GM06990 (cell line): Measurements from ENCODE around the gene SLC25A36.

ENCODE experiments used
- DNase-seq: peaks from one replicate; pipeline ENCODE4 v3.0.0-alpha.2; 2011; ENCODE audit not compliant: insufficient read length; ENCODE audit errors: extremely low read depth
- H3K27me3 ChIP-seq: replicated peaks from 2 replicates; pipeline ENCODE4 v1.6.0; 2011; ENCODE audit warnings: low read length; ENCODE audit not compliant: control insufficient read depth, insufficient read depth
- H3K36me3 ChIP-seq: 2 replicates; pipeline ENCODE4 v1.5.1; 2011; ENCODE audit warnings: low read length; ENCODE audit not compliant: control insufficient read depth, insufficient read depth
- H3K4me3 ChIP-seq: replicated peaks from 2 replicates; pipeline ENCODE4 v1.5.1; 2011; ENCODE audit warnings: low read depth, mild to moderate bottlenecking, control low read depth, low read length
- CTCF ChIP-seq: IDR thresholded peaks from 2 replicates; pipeline ENCODE4 v1.5.1; 2011; ENCODE audit warnings: low read length, control low read depth, mild to moderate bottlenecking, inconsistent platforms; ENCODE audit not compliant: insufficient read depth, poor library complexity, severe bottlenecking

The SLC25A36 gene

DNA sequence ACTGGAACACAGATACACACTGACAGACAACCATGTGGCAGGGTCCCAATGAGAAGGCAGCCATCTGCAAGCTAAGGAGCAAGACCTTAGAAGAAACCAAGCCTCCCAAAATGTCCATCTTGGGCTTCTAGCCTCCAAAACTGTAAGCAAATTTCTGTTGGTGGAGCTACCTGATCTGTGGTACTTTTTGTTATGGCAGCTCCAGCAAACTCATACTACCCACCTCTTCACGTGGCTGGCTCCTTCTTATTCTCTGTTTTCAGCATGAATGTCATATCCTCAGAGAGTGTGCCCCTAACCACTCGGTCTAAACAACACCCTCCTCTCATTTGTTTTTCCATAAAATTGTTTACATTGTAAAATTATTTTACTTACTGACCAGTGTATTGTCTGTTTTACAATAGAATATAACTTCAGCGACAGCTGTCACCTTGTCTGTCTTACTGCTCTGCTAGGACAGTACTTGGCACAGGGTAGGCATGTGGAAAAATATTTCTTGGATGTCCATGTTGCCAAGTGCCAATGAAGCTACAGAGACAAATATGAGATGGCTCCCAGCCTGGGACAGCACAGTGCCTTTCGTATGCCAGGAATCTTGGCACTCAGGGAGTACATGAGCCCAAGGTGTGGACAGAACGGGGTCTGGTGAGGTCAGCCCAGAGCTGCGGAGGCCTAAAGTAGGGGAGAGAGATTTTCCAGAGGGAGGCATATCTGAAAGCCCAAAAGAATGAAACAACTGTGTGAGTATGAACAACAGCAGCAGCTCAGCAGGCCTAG lies 17.4 kb upstream of the SLC25A36 start:
- no peak for DNase-seq
- no peaks in the 10 kb centered on the region for H3K27me3 ChIP-seq
- H3K36me3 ChIP-seq: no peaks in the 10 kb centered on the region
- H3K4me3 ChIP-seq: no peak overlapping the region
- TF ChIP-seq CTCF: no peak

GRCh38 chr3:140927279-140928069 lies 14.2 kb upstream of the SLC25A36 start:
- Histone ChIP-seq H3K27me3 (no peaks in the 10 kb centered on the region), H3K36me3 (no peaks in the 10 kb centered on the region), H3K4me3 (no peak overlapping the region)
- no peak for TF ChIP-seq CTCF
- no peak for DNase-seq

GRCh38 chr3:140929446-140929845 lies 12.2 kb upstream of the SLC25A36 start:
- TF ChIP-seq CTCF: no peak
- H3K27me3 ChIP-seq: no peaks in the 10 kb centered on the region
- H3K4me3 ChIP-seq: no peak overlapping the region
- DNase-seq: no peak
- H3K36me3 ChIP-seq: no peaks in the 10 kb centered on the region

DNA sequence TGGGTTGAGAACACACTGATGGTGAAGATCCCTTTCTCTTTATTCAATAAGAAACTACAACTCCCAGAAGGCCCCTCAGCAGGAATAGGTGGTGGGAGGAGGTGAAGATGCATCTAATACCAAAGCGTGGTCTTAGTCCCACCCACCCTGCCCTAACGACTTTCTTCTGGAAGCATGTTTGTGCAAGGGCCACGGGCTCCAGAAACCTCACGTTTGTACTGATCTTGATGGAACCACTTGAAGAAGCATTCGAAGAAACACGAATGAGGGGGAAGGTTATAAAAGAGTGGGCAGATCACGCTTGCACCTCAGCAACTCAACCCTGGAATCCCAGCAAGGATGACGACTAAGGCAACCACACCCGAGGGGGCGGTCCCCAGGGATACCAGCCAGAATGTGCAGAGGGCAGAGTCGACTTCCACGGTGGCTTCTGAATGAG lies 10.6 kb upstream of the SLC25A36 start:
- Histone ChIP-seq H3K4me3 (no peak overlapping the region), H3K36me3 (no peaks in the 10 kb centered on the region), H3K27me3 (no peaks in the 10 kb centered on the region)
- TF ChIP-seq CTCF: no peak
- DNase-seq: no peak

DNA sequence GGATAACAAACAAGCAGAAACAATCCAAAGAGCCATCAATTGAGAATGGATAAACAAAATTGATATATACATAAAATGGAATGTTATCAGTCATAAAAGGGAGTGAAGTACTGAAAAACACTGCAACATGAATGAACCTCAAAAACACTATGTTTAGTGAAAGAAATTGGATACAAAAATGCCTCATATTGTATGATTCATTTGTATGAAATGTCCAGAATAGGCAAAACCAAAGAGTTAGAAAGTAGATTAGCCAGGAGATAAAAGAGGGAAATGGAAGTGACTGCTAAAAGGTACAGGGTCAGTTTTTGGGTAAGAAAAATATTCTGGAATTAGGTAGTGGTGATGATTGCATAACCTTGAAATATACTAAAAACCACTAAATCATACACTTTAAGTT lies 9.8 kb upstream of the SLC25A36 start:
- no peak for DNase-seq
- Histone ChIP-seq H3K4me3 (no peak overlapping the region), H3K27me3 (no peaks in the 10 kb centered on the region), H3K36me3 (no peaks in the 10 kb centered on the region)
- TF ChIP-seq CTCF: no peak
